Activated naive CD4-positive, alpha-beta T cell treated with anti-CD3 and anti-CD28 coated beads, Interleukin-2, amount 50 U/mL, for 72 hours (primary cell): Measurements from ENCODE around the gene RAD51B. TPM values are rescaled to one million over a fixed set of nuclear protein-coding genes. Genes with fewer than 3 reads are reported as not detected.

Experiments
- ATAC-seq, 2 donors: fragments of 150-1000 bp; cut with Tn5 transposase; 2 replicates each; pipeline ENCODE4 v1.10.0; 2021; ENCODE audit warnings: mild to moderate bottlenecking in 2 of 2, moderate library complexity in 2 of 2
- DNase-seq, 2 donors: peaks; one replicate each; pipeline ENCODE4 v3.0.0; 2021 to 2022; ENCODE audit warnings: low spot score in 2 of 2
- H3K27ac Mint-ChIP-seq, 2 donors: one replicate each; pipeline ENCODE4 v1.8.0; 2022; ENCODE audit warnings: mild to moderate bottlenecking in 2 of 2, mixed read lengths in 2 of 2
- H3K36me3 Mint-ChIP-seq, 2 donors: one replicate each; pipeline ENCODE4 v1.8.0; 2022; ENCODE audit warnings: mixed read lengths in 2 of 2
- H3K9me3 Mint-ChIP-seq, 2 donors: one replicate each; pipeline ENCODE4 v1.8.0; 2022; ENCODE audit warnings: mixed read lengths in 2 of 2
- total RNA-seq, 2 donors: library from RNA; stranded (reverse); gene quantifications; one replicate each; pipeline ENCODE4 v1.2.3, GENCODE V29; 2022

Gene RAD51B
- total RNA-seq, 2 donors from 2014 or later: 36.5 to 53.0 TPM

- Mint-ChIP-seq H3K27ac (no peak overlapping the region), H3K36me3 (peaks cover 0 to 13% of the 10 kb centered on the region in 2 donors), H3K9me3 (peaks cover 0 to 17% of the 10 kb centered on the region in 2 donors)
- ATAC-seq: no peak
- no peak for DNase-seq
Observed at GRCh38 chr14:68482018-68482417, 662.4 kb downstream of the RAD51B start.

- Mint-ChIP-seq H3K36me3 (peaks cover 0 to 13% of the 10 kb centered on the region in 2 donors), H3K27ac (no peak overlapping the region), H3K9me3 (peaks cover 0 to 17% of the 10 kb centered on the region in 2 donors)
- no peak for DNase-seq
- peak in 1 of 2 donors; percentile 38 for ATAC-seq
Observed at GRCh38 chr14:68482772-68483395, 663.3 kb downstream of the RAD51B start.

GRCh38 chr14:68486033-68486732 is 666.6 kb downstream of the RAD51B start:
- no peak for DNase-seq
- no peak for ATAC-seq
- Mint-ChIP-seq H3K36me3 (peaks cover 0 to 5% of the 10 kb centered on the region in 2 donors), H3K27ac (no peak overlapping the region), H3K9me3 (peaks cover 0 to 9% of the 10 kb centered on the region in 2 donors)

- ATAC-seq: no peak
- Mint-ChIP-seq H3K36me3 (peaks cover 0 to 5% of the 10 kb centered on the region in 2 donors), H3K27ac (no peak overlapping the region), H3K9me3 (peaks cover 0 to 3% of the 10 kb centered on the region in 2 donors)
- DNase-seq: no peak
Observed at GRCh38 chr14:68486809-68487208, 667.2 kb downstream of the RAD51B start.

GRCh38 chr14:68487805-68488590 is 668.4 kb downstream of the RAD51B start:
- ATAC-seq (peak; percentile 57 to 60), DNase-seq (no peak)
- peak overlapping the region; percentile 25 to 73 for H3K27ac Mint-ChIP-seq

GRCh38 chr14:68491793-68492192 is 672.2 kb downstream of the RAD51B start:
- ATAC-seq (no peak), DNase-seq (no peak)
- Mint-ChIP-seq H3K9me3 (peaks cover 0 to 3% of the 10 kb centered on the region in 2 donors), H3K27ac (no peak overlapping the region), H3K36me3 (no peaks in the 10 kb centered on the region)

More at GRCh38 chr14:68487805-68488590, 668.4 kb downstream of the RAD51B start:
- Mint-ChIP-seq H3K36me3 (peaks cover 0 to 5% of the 10 kb centered on the region in 2 donors), H3K9me3 (peaks cover 0 to 3% of the 10 kb centered on the region in 2 donors)

- H3K36me3 Mint-ChIP-seq: no peaks in the 10 kb centered on the region
- DNase-seq: no peak
- no peak overlapping the region for H3K27ac Mint-ChIP-seq
- no peak for ATAC-seq
- peaks cover 0 to 3% of the 10 kb centered on the region in 2 donors for H3K9me3 Mint-ChIP-seq
Observed at GRCh38 chr14:68492381-68493151, 673.0 kb downstream of the RAD51B start.

GRCh38 chr14:68493152-68493911 is 673.8 kb downstream of the RAD51B start:
- no peak for DNase-seq
- peaks cover 0 to 3% of the 10 kb centered on the region in 2 donors for H3K9me3 Mint-ChIP-seq
- no peaks in the 10 kb centered on the region for H3K36me3 Mint-ChIP-seq
- H3K27ac Mint-ChIP-seq: peak overlapping the region in 1 of 2 donors; percentile 7
- no peak for ATAC-seq

GRCh38 chr14:68495101-68496039 is 675.8 kb downstream of the RAD51B start:
- H3K9me3 Mint-ChIP-seq: no peaks in the 10 kb centered on the region
- no peak overlapping the region for H3K27ac Mint-ChIP-seq
- no peaks in the 10 kb centered on the region for H3K36me3 Mint-ChIP-seq
- ATAC-seq (peak in 1 of 2 donors; percentile 29), DNase-seq (no peak)

GRCh38 chr14:68497011-68497410 is 677.4 kb downstream of the RAD51B start:
- H3K9me3 Mint-ChIP-seq: no peaks in the 10 kb centered on the region

GRCh38 chr14:68499451-68499850 is 679.9 kb downstream of the RAD51B start:
- no peaks in the 10 kb centered on the region for H3K36me3 Mint-ChIP-seq
- DNase-seq: no peak
- H3K27ac Mint-ChIP-seq: no peak overlapping the region
- ATAC-seq: no peak
- H3K9me3 Mint-ChIP-seq: no peaks in the 10 kb centered on the region

More at GRCh38 chr14:68497011-68497410, 677.4 kb downstream of the RAD51B start:
- ATAC-seq (no peak), DNase-seq (no peak)
- Mint-ChIP-seq H3K27ac (no peak overlapping the region), H3K36me3 (no peaks in the 10 kb centered on the region)

- no peak for ATAC-seq
- DNase-seq: no peak
Observed at GRCh38 chr14:68501171-68501570, 681.6 kb downstream of the RAD51B start.

GRCh38 chr14:68501614-68502052 is 682.1 kb downstream of the RAD51B start:
- DNase-seq (no peak), ATAC-seq (no peak)
- H3K9me3 Mint-ChIP-seq: no peaks in the 10 kb centered on the region
- no peak overlapping the region for H3K27ac Mint-ChIP-seq
- H3K36me3 Mint-ChIP-seq: no peaks in the 10 kb centered on the region

More at GRCh38 chr14:68501171-68501570, 681.6 kb downstream of the RAD51B start:
- H3K36me3 Mint-ChIP-seq: no peaks in the 10 kb centered on the region
- H3K27ac Mint-ChIP-seq: no peak overlapping the region
- H3K9me3 Mint-ChIP-seq: no peaks in the 10 kb centered on the region

GRCh38 chr14:68502230-68502629 is 682.7 kb downstream of the RAD51B start:
- ATAC-seq (no peak), DNase-seq (no peak)
- no peaks in the 10 kb centered on the region for H3K9me3 Mint-ChIP-seq
- H3K27ac Mint-ChIP-seq: no peak overlapping the region
- H3K36me3 Mint-ChIP-seq: no peaks in the 10 kb centered on the region
